Activated CD4-positive, alpha-beta T cell treated with anti-CD3 and anti-CD28 coated beads, Interleukin-2, amount 10 ng/mL, durations not matched to agents 24 days and 14 days (primary cell): ENCODE results near the gene TRIM27. TPM values are rescaled to one million over a fixed set of nuclear protein-coding genes. Genes with fewer than 3 reads are reported as not detected.
"Not testable (repeated sequence)": the region's sequence is repeated elsewhere in the genome, so short reads cannot be mapped to it uniquely, and the experiment has no call there.

Source experiments
- DNase-seq: peaks from one replicate; pipeline ENCODE4 v3.0.0; 2022
- H3K27ac Mint-ChIP-seq: one replicate; pipeline ENCODE4 v1.8.0; 2022; ENCODE audit warnings: mild to moderate bottlenecking, mixed read lengths
- H3K27me3 Mint-ChIP-seq: one replicate; pipeline ENCODE4 v1.8.0; 2022; ENCODE audit warnings: mixed read lengths
- H3K36me3 Mint-ChIP-seq: one replicate; pipeline ENCODE4 v1.8.0; 2022; ENCODE audit warnings: low read depth, mild to moderate bottlenecking, mixed read lengths
- H3K4me1 Mint-ChIP-seq: one replicate; pipeline ENCODE4 v1.8.0; 2021; ENCODE audit warnings: mixed read lengths
- H3K4me3 Mint-ChIP-seq: one replicate; pipeline ENCODE4 v1.8.0; 2022; ENCODE audit warnings: mild to moderate bottlenecking, moderate library complexity, mixed read lengths
- H3K9me3 Mint-ChIP-seq: one replicate; pipeline ENCODE4 v1.8.0; 2021; ENCODE audit warnings: mixed read lengths
- intact Hi-C: fragments of 100-400 bp; cut with micrococcal nuclease; formaldehyde crosslinking; loops from one replicate; pipeline ENCODE4 v1.15.1; 2023
- total RNA-seq: library from RNA; stranded (reverse); gene quantifications from 2 replicates; pipeline ENCODE4 v1.2.3, GENCODE V29; 2022

The TRIM27 gene
- total RNA-seq, 1 donor from 2014 or later: 67.3 TPM

DNA sequence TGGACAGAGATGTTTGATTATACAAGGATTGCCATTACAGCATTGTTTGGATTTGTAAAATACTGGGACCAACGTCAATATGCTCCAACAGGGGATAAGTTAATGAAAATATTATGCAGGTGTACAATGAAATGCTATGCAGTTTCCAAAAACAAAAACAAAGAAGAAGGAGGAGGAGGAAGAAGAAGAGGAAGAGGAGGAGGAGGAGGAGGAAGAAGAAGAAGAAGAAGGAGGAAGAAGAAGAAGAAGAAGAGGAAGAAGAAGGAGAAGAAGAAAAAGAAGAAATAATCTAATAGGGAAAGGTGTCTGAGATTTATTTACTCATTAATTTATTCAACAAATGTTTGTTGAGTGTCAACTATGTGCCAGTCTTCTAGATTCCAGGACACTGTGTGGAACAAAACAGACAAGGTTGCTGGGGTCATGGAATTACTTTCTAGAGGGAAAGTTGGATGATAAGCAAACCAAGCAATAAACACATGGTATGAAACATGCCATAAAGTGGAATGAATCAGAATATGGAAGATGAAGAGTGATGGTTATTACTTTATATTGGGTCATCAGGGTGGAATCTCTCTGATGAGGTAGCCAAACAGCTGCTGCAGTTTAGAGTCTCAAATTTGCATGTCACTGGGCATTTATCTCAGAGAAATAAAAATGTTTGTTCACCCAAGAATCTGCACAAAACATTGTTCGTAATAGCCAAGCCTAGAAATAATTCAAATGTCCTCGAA lies 6.3 kb upstream of the TRIM27 start:
- no peak overlapping the region for H3K27ac Mint-ChIP-seq
- peaks cover 16% of the 10 kb centered on the region for H3K27me3 Mint-ChIP-seq
- peaks cover 3% of the 10 kb centered on the region for H3K9me3 Mint-ChIP-seq
- no peak for DNase-seq
- intact Hi-C loops: no loop called here
- no peak overlapping the region for H3K4me3 Mint-ChIP-seq
- H3K36me3 Mint-ChIP-seq: no peaks in the 10 kb centered on the region
- H3K4me1 Mint-ChIP-seq: no peaks in the 10 kb centered on the region

DNA sequence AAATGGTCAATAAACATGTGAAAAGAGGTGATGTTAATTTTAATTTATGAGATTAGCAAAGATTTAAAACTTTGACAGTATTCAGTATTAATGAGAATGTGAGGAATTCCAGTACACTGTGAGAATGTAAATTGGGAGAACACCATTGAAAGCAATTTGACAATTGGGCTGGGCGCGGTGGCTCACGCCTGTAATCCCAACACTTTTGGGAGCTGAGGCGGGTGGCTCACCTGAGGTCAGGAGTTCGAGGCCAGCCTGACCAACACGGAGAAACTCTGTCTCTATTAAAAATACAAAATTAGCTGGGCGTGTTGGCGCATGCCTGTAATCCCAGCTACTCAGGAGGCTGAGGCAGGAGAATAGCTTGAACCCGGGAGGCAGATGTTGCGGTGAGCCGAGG lies 5.6 kb upstream of the TRIM27 start:
- DNase-seq, H3K9me3 Mint-ChIP-seq, H3K36me3 Mint-ChIP-seq, H3K4me3 Mint-ChIP-seq, H3K4me1 Mint-ChIP-seq, H3K27ac Mint-ChIP-seq, intact Hi-C loops: not testable (repeated sequence)
- peaks cover 16% of the 10 kb centered on the region for H3K27me3 Mint-ChIP-seq

DNA sequence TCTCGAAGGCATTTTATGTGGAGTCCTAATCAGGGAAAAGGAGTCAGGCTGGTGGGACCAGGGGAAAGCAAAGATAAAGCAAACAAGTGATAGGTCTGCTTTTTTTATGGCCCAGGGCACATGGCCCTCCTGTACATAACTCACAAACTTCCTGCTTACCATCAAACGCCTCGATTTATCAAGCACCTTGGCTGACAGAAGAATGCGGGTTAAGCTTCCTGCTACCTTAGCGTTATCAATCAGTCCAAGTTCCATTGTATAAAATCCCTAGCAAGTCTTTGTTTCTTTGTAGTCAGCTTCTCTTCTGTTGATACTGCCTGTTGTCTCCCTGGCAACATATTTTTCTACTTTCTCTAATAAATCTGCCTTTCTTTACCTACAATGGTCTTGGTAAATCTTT lies 4.1 kb upstream of the TRIM27 start:
- DNase-seq: no peak
- peaks cover under 1% of the 10 kb centered on the region for H3K36me3 Mint-ChIP-seq
- no peak overlapping the region for H3K27ac Mint-ChIP-seq
- H3K4me1 Mint-ChIP-seq: peaks cover 4% of the 10 kb centered on the region
- H3K9me3 Mint-ChIP-seq: peaks cover 3% of the 10 kb centered on the region
- intact Hi-C loops: no loop called here
- H3K27me3 Mint-ChIP-seq: peaks cover 16% of the 10 kb centered on the region
- H3K4me3 Mint-ChIP-seq: no peak overlapping the region

DNA sequence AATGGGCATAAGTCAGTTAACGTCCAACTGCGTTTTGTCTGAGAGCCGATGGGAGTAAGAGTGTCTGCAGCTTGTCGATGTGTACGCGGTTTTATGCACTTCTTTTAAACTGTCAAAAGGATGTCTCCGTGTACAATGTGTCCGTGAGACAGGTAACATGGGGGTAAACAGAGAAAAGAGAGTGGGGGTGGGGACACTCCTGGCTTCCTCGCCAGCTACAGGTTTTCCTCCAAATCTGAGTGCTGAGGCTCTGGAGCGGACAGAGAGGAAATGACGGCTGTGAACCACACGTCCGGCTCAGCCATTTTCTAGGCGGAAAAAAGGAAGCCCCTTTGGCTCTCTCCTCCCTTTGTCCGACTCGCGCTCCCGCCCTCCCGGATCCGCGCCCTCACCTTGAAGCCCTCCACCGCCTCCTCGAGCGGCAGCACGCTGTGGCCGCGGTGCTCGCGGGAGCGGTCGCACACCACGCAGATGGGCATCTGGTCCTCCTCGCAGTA lies 916 bp downstream of the TRIM27 start:
- intact Hi-C loops: loop anchor here (1.0 to 5.0 kb wide), 4 partner anchors 17 to 94 kb away; no protein-coding TSS in a partner anchor
- Mint-ChIP-seq H3K27ac (peak overlapping the region; percentile 93), H3K9me3 (no peaks in the 10 kb centered on the region), H3K4me1 (peaks cover 30% of the 10 kb centered on the region), H3K27me3 (no peaks in the 10 kb centered on the region), H3K36me3 (peaks cover 45% of the 10 kb centered on the region), H3K4me3 (peak overlapping the region; percentile 85)
- DNase-seq: peak; percentile 87

DNA sequence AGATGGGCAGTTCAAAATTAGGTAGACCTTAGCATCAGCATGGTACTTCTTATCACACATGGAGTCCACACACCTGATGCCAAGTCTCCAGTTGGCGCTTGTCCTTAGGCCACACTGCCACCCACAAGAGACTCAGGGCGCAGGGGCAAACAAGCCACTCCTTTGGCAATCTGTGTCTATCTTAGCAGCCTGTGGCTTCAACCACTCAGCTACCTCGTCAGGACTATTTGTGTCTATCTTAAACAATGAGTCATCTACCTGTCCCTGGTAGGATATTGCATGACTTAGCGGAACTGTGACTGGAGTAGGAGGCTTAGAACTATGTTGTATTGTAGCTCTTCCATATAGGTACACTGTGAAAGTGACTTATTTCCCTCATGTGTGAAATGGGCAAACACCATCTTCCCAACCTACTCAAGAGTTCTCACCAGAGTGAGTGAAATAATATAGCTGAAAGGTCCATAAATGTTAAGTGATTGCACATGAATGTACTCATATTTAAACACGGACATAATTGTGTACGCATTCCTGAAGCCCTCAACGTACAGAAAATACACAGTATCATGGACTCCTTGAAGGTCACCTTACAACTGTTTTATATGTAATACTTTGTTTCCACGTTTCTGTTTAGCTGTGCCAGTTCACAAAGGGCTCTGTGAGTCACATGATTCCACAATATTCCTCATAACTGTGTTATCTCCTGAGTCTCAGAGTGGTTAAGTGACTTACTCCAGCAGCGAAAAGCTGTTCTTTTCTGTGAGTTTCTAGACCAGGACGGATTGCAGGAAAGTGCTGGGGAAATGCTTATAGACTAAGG lies 1.6 kb downstream of the TRIM27 start:
- peak overlapping the region; percentile 85 for H3K4me3 Mint-ChIP-seq
- no peaks in the 10 kb centered on the region for H3K27me3 Mint-ChIP-seq
- H3K9me3 Mint-ChIP-seq: no peaks in the 10 kb centered on the region
- peak; percentile 64 for DNase-seq
- intact Hi-C loops: loop anchor here (2.0 to 5.0 kb wide), 2 partner anchors 40 to 95 kb away; no protein-coding TSS in a partner anchor
- peaks cover 51% of the 10 kb centered on the region for H3K36me3 Mint-ChIP-seq
- H3K4me1 Mint-ChIP-seq: peaks cover 30% of the 10 kb centered on the region
- peak overlapping the region; percentile 93 for H3K27ac Mint-ChIP-seq

DNA sequence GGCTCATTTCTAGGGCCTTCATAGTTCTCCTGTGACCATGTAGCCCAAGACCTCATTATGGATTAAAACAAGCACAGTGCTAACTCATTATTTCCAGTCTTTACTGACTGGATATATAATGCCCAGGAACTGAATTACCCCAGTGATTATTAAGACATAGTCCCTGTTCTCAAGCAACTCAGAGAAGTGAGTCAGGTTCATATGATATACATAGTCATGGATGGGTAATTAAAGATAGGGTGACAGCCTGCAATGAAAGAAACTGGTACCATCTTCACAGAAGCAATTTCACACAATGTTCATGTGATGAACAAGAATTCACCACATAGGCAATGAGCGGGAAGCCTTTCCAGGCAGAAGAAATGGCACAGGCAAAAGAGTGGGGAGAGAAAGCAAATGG lies 3.5 kb downstream of the TRIM27 start:
- no peak for DNase-seq
- peak overlapping the region; percentile 30 for H3K4me3 Mint-ChIP-seq
- intact Hi-C loops: loop anchor here (5.0 kb wide), 1 partner anchor 38 kb away; no protein-coding TSS in a partner anchor
- peak overlapping the region; percentile 51 for H3K27ac Mint-ChIP-seq
- no peaks in the 10 kb centered on the region for H3K27me3 Mint-ChIP-seq
- H3K9me3 Mint-ChIP-seq: no peaks in the 10 kb centered on the region
- peaks cover 63% of the 10 kb centered on the region for H3K36me3 Mint-ChIP-seq
- H3K4me1 Mint-ChIP-seq: peaks cover 35% of the 10 kb centered on the region

DNA sequence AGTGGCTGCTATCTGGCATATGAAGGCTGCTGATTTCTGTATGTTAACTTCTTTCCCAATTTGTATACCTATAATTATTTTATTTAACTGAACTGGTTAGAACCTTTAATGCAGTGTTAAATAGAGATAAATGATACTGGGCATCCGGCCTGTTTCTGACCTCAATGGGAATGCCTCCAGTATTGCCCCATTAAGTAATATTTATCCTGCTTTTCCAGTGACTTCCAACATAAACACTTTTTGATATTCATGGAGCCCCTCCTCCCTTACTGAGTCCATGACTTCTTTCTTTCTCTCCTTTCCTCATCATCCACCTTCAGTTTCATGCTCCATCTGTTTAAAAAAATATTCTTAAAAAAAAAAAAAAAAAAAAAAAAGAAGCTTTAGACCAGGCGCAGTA lies 8.8 kb downstream of the TRIM27 start:
- Mint-ChIP-seq H3K27me3 (no peaks in the 10 kb centered on the region), H3K4me1 (peaks cover 13% of the 10 kb centered on the region), H3K27ac (no peak overlapping the region), H3K4me3 (no peak overlapping the region), H3K9me3 (no peaks in the 10 kb centered on the region), H3K36me3 (peaks cover 69% of the 10 kb centered on the region)
- intact Hi-C loops: no loop called here
- no peak for DNase-seq

DNA sequence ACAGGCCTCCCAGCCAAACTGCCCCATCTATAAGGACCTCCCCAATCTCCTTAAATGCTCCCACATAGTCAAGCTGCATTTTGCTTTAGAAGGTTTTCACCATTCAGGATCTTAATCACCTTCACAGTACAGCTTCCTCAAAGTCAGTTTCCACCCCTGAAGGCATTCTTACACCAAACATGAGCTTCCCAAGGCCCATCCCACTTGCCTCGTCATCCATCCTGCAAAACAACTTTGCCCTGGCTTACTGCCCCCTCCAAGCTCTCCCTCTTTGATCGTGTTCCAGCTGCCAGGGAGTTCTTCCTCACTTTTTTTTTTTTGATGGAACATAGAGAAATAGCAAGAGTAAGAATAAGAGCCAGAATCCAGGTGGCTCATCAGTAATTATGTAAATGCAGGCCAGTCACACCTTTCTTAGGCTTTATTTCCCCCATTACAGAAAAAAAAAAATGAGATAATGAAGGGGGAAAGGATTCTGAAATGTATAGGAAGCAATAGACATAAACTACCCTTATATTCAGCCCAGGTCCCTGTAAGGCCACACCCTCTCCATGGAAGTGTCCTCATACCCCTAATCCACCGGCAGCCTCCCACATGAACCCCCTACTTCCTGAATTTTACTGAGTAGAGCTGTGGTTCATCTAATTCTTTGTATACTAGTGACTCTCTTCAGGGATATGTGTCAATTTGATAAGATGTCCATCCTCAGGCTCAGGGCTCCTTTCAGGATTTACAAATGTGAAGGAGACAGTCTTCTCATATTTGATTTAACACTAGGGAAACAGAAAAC lies 12.7 kb downstream of the TRIM27 start:
- Mint-ChIP-seq H3K27ac (peak overlapping the region; percentile 0), H3K36me3 (peaks cover 69% of the 10 kb centered on the region), H3K4me1 (peaks cover 2% of the 10 kb centered on the region), H3K4me3 (no peak overlapping the region), H3K27me3 (no peaks in the 10 kb centered on the region), H3K9me3 (no peaks in the 10 kb centered on the region)
- intact Hi-C loops: no loop called here
- DNase-seq: no peak

DNA sequence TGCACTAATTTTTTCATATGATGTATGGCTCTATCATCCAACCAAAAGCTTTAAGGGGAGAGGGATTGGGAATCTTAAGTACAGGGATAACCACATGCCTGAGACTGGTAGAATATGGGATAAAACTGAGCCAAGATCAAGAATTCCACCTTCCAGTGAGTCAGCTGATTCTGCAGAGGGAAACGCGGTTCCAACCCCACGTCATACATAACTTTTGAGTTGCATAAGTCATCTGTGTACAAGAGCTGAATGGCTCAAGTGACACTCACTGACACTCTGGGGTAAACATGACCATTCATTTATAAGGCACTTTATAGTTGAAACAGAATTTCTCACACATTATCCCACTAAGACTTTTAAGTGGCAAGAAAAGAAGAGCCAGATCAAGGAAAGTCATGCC lies 16.4 kb downstream of the TRIM27 start:
- H3K27me3 Mint-ChIP-seq: no peaks in the 10 kb centered on the region
- no peak for DNase-seq
- H3K9me3 Mint-ChIP-seq: no peaks in the 10 kb centered on the region
- H3K36me3 Mint-ChIP-seq: peaks cover 77% of the 10 kb centered on the region
- H3K4me1 Mint-ChIP-seq: no peaks in the 10 kb centered on the region
- H3K4me3 Mint-ChIP-seq: no peak overlapping the region
- intact Hi-C loops: no loop called here
- no peak overlapping the region for H3K27ac Mint-ChIP-seq

DNA sequence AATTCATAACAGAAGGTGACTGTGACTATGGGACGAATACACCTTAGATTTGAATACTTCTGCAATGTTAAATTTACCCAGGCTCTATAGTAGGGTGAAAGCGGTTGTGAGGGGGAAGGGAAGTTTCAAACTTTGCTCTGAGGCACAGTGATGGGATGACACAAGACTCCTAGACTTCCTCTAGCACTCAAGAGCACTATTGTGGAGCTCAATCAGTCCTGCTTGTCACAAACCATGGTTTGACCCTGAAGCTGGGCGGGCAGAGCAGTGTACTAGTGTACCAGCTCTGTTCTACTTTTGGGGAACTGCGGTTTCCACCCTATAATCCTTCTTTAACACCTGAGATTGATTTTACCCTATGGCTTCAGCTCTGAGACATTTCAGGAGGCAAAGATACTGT lies 17.1 kb downstream of the TRIM27 start:
- no peak for DNase-seq
- Mint-ChIP-seq H3K27ac (no peak overlapping the region), H3K36me3 (peaks cover 79% of the 10 kb centered on the region), H3K4me3 (no peak overlapping the region), H3K4me1 (no peaks in the 10 kb centered on the region), H3K27me3 (no peaks in the 10 kb centered on the region), H3K9me3 (no peaks in the 10 kb centered on the region)
- intact Hi-C loops: no loop called here

DNA sequence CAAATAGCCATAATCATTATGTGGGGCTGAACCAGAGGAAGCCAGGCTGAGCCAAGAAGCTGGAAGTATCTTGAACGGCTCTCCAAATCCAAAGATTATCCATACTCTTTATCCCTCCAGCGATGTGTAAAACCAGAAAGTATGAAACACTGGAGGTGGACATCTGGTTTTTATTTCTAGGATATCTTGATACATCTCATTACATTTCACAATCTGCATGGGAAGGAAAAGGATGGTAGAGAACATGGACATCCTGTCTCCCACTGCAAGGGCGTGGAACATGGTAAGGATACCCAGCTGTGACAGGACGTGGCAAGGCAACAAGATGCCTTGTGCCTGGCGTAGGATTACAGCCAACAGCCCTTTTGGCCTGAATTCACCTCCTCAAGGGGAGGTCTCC lies 20.1 kb downstream of the TRIM27 start:
- no peak for DNase-seq
- Mint-ChIP-seq H3K27me3 (no peaks in the 10 kb centered on the region), H3K27ac (no peak overlapping the region), H3K4me3 (no peak overlapping the region), H3K36me3 (peaks cover 71% of the 10 kb centered on the region), H3K4me1 (no peaks in the 10 kb centered on the region), H3K9me3 (no peaks in the 10 kb centered on the region)
- intact Hi-C loops: no loop called here

DNA sequence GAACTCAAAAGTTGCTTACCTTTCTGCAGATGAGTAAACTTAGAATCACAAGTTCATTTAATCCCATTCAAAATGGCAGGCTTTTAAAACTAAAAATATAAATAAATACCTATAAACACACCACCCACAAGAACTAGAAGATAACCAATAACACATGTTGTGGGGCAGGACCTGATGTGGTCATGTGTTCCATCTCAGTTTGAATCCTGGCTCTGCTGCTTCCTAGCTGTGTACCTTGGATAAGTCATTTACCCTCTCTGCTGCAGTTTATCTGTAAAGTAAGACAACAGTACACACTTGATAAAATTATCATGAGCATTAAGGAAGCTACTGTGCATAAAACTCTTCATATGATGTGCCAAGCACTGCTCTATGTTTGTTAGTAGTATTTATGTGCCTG lies 22.0 kb downstream of the TRIM27 start:
- intact Hi-C loops: no loop called here
- no peaks in the 10 kb centered on the region for H3K9me3 Mint-ChIP-seq
- H3K27me3 Mint-ChIP-seq: no peaks in the 10 kb centered on the region
- peaks cover 1% of the 10 kb centered on the region for H3K4me1 Mint-ChIP-seq
- no peak overlapping the region for H3K4me3 Mint-ChIP-seq
- peaks cover 58% of the 10 kb centered on the region for H3K36me3 Mint-ChIP-seq
- DNase-seq: no peak
- H3K27ac Mint-ChIP-seq: no peak overlapping the region

DNA sequence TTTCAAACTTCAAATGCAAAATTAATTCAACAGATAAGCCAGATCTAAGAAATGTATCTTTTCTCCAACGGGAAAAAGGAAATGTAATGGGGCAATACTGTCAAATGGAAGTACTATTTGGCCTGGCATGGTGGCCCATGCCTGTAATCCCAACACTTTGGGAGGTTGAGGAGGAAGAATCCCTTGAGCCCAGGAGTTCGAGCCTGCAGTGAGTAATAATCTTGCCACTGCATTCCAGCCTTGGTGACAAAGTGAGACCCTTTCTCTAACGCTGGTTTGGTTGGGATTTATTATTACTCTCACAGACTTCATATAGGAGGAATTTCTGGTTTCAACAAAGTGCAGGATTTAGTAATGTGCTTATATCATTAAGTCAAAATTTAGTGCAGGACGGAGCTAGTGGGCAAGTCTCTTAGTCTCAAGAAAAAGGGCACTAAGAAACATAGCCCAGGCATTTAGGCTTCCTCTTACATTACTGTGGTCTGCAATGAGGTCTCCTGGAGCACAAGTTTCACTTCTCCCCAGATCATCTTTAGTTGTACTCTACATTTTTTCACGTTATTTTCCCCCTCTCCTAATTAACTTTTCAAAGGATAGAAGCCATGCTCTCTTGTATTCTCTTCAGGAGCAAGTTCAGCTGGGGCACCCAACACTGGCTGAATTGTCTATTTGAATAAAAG lies 23.1 kb downstream of the TRIM27 start:
- peaks cover 4% of the 10 kb centered on the region for H3K27me3 Mint-ChIP-seq
- intact Hi-C loops: no loop called here
- peaks cover 52% of the 10 kb centered on the region for H3K36me3 Mint-ChIP-seq
- peaks cover 7% of the 10 kb centered on the region for H3K4me1 Mint-ChIP-seq
- H3K4me3 Mint-ChIP-seq: no peak overlapping the region
- no peak for DNase-seq
- no peaks in the 10 kb centered on the region for H3K9me3 Mint-ChIP-seq
- H3K27ac Mint-ChIP-seq: no peak overlapping the region
